Neural cell (in vitro differentiated cells): ENCODE data around the gene SWI5.

ENCODE experiments used
- CTCF ChIP-seq: fragments of 450-650 bp; IDR thresholded peaks from 2 replicates; pipeline ENCODE4 v1.5.1; 2014; ENCODE audit warnings: antibody characterized with exemption, mild to moderate bottlenecking, moderate library complexity; ENCODE audit not compliant: poor library complexity, severe bottlenecking
- EP300 ChIP-seq: fragments of 450-650 bp; conservative IDR thresholded peaks from 2 replicates; pipeline ENCODE4 v1.6.1; 2014; ENCODE audit warnings: antibody characterized with exemption, mild to moderate bottlenecking, moderate library complexity; ENCODE audit not compliant: poor library complexity, severe bottlenecking
- MXI1 ChIP-seq: fragments of 450-650 bp; conservative IDR thresholded peaks from 2 replicates; pipeline ENCODE4 v1.6.1; 2014; ENCODE audit warnings: antibody characterized with exemption, mild to moderate bottlenecking; ENCODE audit not compliant: poor library complexity, severe bottlenecking
- POLR2AphosphoS5 ChIP-seq: IDR thresholded peaks from 2 replicates; pipeline ENCODE4 v1.6.1; 2012
- RAD21 ChIP-seq: fragments of 450-650 bp; conservative IDR thresholded peaks from 2 replicates; pipeline ENCODE4 v1.6.1; 2014; ENCODE audit warnings: antibody characterized with exemption, mild to moderate bottlenecking, moderate library complexity
- SMC3 ChIP-seq: fragments of 450-650 bp; conservative IDR thresholded peaks from 2 replicates; pipeline ENCODE4 v1.6.1; 2014; ENCODE audit warnings: antibody characterized with exemption, mild to moderate bottlenecking, moderate library complexity; ENCODE audit not compliant: poor library complexity

- no peak for TF ChIP-seq CTCF
- TF ChIP-seq EP300: no peak
- TF ChIP-seq SMC3: no peak
- no peak for TF ChIP-seq RAD21
- TF ChIP-seq MXI1: no peak
- TF ChIP-seq POLR2AphosphoS5: no peak
Measured at GRCh38 chr9:128293091-128293490, 17.0 kb downstream of the SWI5 start.
